Activated CD8-positive, alpha-beta T cell treated with anti-CD3 and anti-CD28 coated beads for 36 hours (primary cell): Measurements from ENCODE around the gene COL9A1. TPM values are rescaled to one million over a fixed set of nuclear protein-coding genes. Genes with fewer than 3 reads are reported as not detected.

Experiments
- ATAC-seq: fragments of 200-7000 bp; cut with Tn5 transposase; one replicate; pipeline ENCODE4 v1.10.0; 2021; ENCODE audit warnings: mild to moderate bottlenecking, moderate library complexity
- CTCF ChIA-PET: fragments of 350-600 bp; sonication (Branson Sonifier 250); formaldehyde crosslinking; loops from one replicate; lab custom pipeline; 2021; ENCODE audit warnings: antibody characterized with exemption; lab: Charles Lee
- POLR2A ChIA-PET: fragments of 350-600 bp; sonication (Branson Sonifier 250); formaldehyde crosslinking; loops from one replicate; lab custom pipeline; 2021; ENCODE audit warnings: antibody characterized with exemption; lab: Charles Lee
- DNase-seq: peaks from one replicate; pipeline ENCODE4 v3.0.0-alpha.2; 2020
- H3K27ac Mint-ChIP-seq: one replicate; pipeline ENCODE4 v1.8.0; 2021; ENCODE audit warnings: mild to moderate bottlenecking, mixed read lengths
- H3K27me3 Mint-ChIP-seq: one replicate; pipeline ENCODE4 v1.8.0; 2021; ENCODE audit warnings: mixed read lengths
- H3K36me3 Mint-ChIP-seq: one replicate; pipeline ENCODE4 v1.8.0; 2021; ENCODE audit warnings: low read depth, mixed read lengths
- H3K4me1 Mint-ChIP-seq: one replicate; pipeline ENCODE4 v1.8.0; 2021; ENCODE audit warnings: low read depth, mixed read lengths
- H3K4me3 Mint-ChIP-seq: one replicate; pipeline ENCODE4 v1.8.0; 2021; ENCODE audit warnings: mild to moderate bottlenecking, moderate library complexity, mixed read lengths
- H3K9me3 Mint-ChIP-seq: one replicate; pipeline ENCODE4 v1.8.0; 2021; ENCODE audit warnings: mixed read lengths
- CTCF ChIP-seq: fragments of 200-600 bp; IDR thresholded peaks from one replicate; pipeline ENCODE4 v1.8.0; 2022; ENCODE audit warnings: antibody characterized with exemption, mild to moderate bottlenecking
- intact Hi-C: fragments of 100-400 bp; cut with micrococcal nuclease; formaldehyde crosslinking; loops from one replicate; pipeline ENCODE4 v1.10.0; 2022
- total RNA-seq, 2 experiments: library from RNA; stranded (reverse); gene quantifications; one replicate each; pipeline ENCODE4 v1.2.3, GENCODE V29; 2021

Gene COL9A1
- total RNA-seq, 2 experiments from 2014 or later = not detected

GRCh38 chr6:70180183-70180900, 122.5 kb downstream of the COL9A1 start:
- CTCF ChIA-PET = interaction anchor here (1.7 kb wide), 1 partner anchor 23 kb away, joined by 3 read pairs; no protein-coding TSS in a partner anchor
- POLR2A ChIA-PET = no interaction called here

GRCh38 chr6:70176842-70177550, 125.9 kb downstream of the COL9A1 start:
- no peak for TF ChIP-seq CTCF
- Mint-ChIP-seq H3K4me1 (no peaks in the 10 kb centered on the region), H3K27me3 (peaks cover 1% of the 10 kb centered on the region), H3K36me3 (no peaks in the 10 kb centered on the region), H3K9me3 (no peaks in the 10 kb centered on the region), H3K27ac (no peak overlapping the region), H3K4me3 (no peak overlapping the region)
- CTCF ChIA-PET = no interaction called here
- DNase-seq = no peak
- no peak for ATAC-seq
- intact Hi-C loops = no loop called here
- POLR2A ChIA-PET = no interaction called here

More at GRCh38 chr6:70180183-70180900, 122.5 kb downstream of the COL9A1 start:
- no peak for TF ChIP-seq CTCF
- no peaks in the 10 kb centered on the region for H3K4me1 Mint-ChIP-seq
- H3K27ac Mint-ChIP-seq = no peak overlapping the region
- H3K27me3 Mint-ChIP-seq = no peaks in the 10 kb centered on the region
- ATAC-seq (no peak), DNase-seq (no peak)
- no peaks in the 10 kb centered on the region for H3K9me3 Mint-ChIP-seq
- intact Hi-C loops = no loop called here
- H3K4me3 Mint-ChIP-seq = no peak overlapping the region
- no peaks in the 10 kb centered on the region for H3K36me3 Mint-ChIP-seq

GRCh38 chr6:70175770-70176169, 127.1 kb downstream of the COL9A1 start:
- no peak for DNase-seq
- no peaks in the 10 kb centered on the region for H3K4me1 Mint-ChIP-seq
- no peaks in the 10 kb centered on the region for H3K36me3 Mint-ChIP-seq
- POLR2A ChIA-PET = no interaction called here
- H3K27ac Mint-ChIP-seq = no peak overlapping the region
- no peak overlapping the region for H3K4me3 Mint-ChIP-seq
- peaks cover 1% of the 10 kb centered on the region for H3K27me3 Mint-ChIP-seq
- no peak for TF ChIP-seq CTCF
- no peak for ATAC-seq
- intact Hi-C loops = no loop called here
- H3K9me3 Mint-ChIP-seq = no peaks in the 10 kb centered on the region
- CTCF ChIA-PET = no interaction called here

DNA sequence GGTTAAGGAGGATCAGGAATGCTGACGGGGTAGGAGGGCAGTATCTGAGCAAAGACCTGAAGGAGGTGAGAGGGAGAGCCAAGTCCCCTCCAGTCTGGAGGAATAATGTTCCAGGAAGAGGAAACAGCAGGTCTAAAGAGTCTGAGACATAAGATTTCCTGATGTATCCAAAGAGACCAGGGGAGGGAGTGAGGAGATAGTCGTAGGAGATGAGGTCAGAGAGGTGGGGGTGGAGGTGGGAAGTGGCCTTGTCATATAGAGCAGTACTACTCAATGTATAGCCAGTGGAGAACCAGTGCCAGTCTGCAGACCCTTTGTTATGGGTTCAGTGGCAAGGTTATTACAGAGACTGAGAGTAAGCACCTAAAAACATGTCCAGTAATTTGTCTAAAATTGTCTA, 130.6 kb downstream of the COL9A1 start:
- no peak for TF ChIP-seq CTCF
- Mint-ChIP-seq H3K4me1 (no peaks in the 10 kb centered on the region), H3K36me3 (no peaks in the 10 kb centered on the region), H3K27me3 (peaks cover 4% of the 10 kb centered on the region), H3K4me3 (no peak overlapping the region), H3K27ac (no peak overlapping the region), H3K9me3 (no peaks in the 10 kb centered on the region)
- DNase-seq = no peak
- CTCF ChIA-PET = no interaction called here
- ATAC-seq = no peak
- intact Hi-C loops = no loop called here
- POLR2A ChIA-PET = no interaction called here

DNA sequence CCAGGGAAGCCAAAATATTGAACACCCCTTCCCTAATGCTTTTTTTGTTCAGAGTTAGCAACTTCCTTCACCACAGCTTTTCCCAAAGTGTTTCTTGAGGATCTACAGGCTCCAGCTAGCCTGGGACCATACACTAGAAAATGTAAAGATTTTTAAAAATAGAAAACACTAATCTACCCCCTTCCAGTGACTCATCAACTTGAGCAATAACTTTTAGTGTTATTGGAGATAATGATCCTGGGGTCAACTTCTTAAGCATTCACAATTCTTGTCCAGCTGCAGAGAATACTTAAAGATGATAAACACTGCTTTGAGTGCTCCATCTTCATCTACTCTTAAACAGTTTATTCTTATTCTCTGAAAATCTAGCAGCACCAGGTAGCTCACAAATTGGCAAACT, 131.6 kb downstream of the COL9A1 start:
- Mint-ChIP-seq H3K36me3 (no peaks in the 10 kb centered on the region), H3K4me1 (no peaks in the 10 kb centered on the region), H3K27ac (no peak overlapping the region), H3K9me3 (no peaks in the 10 kb centered on the region), H3K27me3 (peaks cover 12% of the 10 kb centered on the region), H3K4me3 (no peak overlapping the region)
- POLR2A ChIA-PET = no interaction called here
- CTCF ChIA-PET = interaction anchor here (0.7 to 1.2 kb wide), 2 partner anchors 50 to 68 kb away, joined by 3 to 4 read pairs; no protein-coding TSS in a partner anchor
- no peak for ATAC-seq
- intact Hi-C loops = no loop called here
- TF ChIP-seq CTCF = no peak
- DNase-seq = no peak
